Measurements from ENCODE around the gene GPC5. TPM values are rescaled to one million over a fixed set of nuclear protein-coding genes. Genes with fewer than 3 reads are reported as not detected.

GPC5 gene
- total RNA-seq, 1 donor from 2014 or later: 0.57 TPM

- H3K27ac Mint-ChIP-seq: no peak overlapping the region
- DNase-seq (ENCODE audit: low spot score, unreplicated experiment): no peak
- TF ChIP-seq, protein P1, sequence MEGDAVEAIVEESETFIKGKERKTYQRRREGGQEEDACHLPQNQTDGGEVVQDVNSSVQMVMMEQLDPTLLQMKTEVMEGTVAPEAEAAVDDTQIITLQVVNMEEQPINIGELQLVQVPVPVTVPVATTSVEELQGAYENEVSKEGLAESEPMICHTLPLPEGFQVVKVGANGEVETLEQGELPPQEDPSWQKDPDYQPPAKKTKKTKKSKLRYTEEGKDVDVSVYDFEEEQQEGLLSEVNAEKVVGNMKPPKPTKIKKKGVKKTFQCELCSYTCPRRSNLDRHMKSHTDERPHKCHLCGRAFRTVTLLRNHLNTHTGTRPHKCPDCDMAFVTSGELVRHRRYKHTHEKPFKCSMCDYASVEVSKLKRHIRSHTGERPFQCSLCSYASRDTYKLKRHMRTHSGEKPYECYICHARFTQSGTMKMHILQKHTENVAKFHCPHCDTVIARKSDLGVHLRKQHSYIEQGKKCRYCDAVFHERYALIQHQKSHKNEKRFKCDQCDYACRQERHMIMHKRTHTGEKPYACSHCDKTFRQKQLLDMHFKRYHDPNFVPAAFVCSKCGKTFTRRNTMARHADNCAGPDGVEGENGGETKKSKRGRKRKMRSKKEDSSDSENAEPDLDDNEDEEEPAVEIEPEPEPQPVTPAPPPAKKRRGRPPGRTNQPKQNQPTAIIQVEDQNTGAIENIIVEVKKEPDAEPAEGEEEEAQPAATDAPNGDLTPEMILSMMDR (IDR thresholded peaks at IDR 0.05; ENCODE audit: unreplicated experiment): no peak
- no peak overlapping the region for H3K4me3 Mint-ChIP-seq (ENCODE audit: low read depth)
- H3K4me1 Mint-ChIP-seq (ENCODE audit: low read depth): no peaks in the 10 kb centered on the region
- H3K9me3 Mint-ChIP-seq (ENCODE audit: low read depth): no peaks in the 10 kb centered on the region
- H3K36me3 Mint-ChIP-seq (ENCODE audit: insufficient read depth): no peaks in the 10 kb centered on the region
- H3K27me3 Mint-ChIP-seq: no peaks in the 10 kb centered on the region
Observed at GRCh38 chr13:92387245-92387644, 988.8 kb downstream of the GPC5 start.

GRCh38 chr13:92390217-92390616, 991.8 kb downstream of the GPC5 start:
- DNase-seq (ENCODE audit: low spot score, unreplicated experiment): no peak
- TF ChIP-seq, protein P1 (IDR thresholded peaks at IDR 0.05; ENCODE audit: unreplicated experiment): no peak
- H3K36me3 Mint-ChIP-seq (ENCODE audit: insufficient read depth): no peaks in the 10 kb centered on the region
- H3K27ac Mint-ChIP-seq: no peak overlapping the region
- H3K4me3 Mint-ChIP-seq (ENCODE audit: low read depth): no peak overlapping the region
- no peaks in the 10 kb centered on the region for H3K27me3 Mint-ChIP-seq
- no peaks in the 10 kb centered on the region for H3K4me1 Mint-ChIP-seq (ENCODE audit: low read depth)
- H3K9me3 Mint-ChIP-seq (ENCODE audit: low read depth): no peaks in the 10 kb centered on the region

DNA sequence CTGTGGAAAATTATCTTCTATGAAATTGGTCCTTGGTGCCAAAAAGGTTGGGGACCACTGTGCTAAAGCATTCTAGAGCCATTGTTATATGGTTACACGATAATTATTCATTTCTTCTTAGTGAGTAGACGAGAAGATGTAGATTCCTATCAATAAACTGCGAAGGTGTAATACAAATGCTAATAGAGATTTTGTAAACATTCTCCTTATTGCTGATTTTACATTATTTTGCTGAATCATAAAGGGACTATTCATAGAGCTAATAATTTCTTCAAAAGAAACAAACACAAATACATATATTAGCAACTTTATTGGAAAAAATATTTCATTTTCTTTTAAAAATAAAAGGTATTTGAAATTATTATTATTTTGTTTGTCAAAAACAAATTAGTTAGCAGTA, 1005.2 kb downstream of the GPC5 start:
- peaks cover 5% of the 10 kb centered on the region for H3K4me1 Mint-ChIP-seq (ENCODE audit: low read depth)
- no peak overlapping the region for H3K4me3 Mint-ChIP-seq (ENCODE audit: low read depth)
- peaks cover 4% of the 10 kb centered on the region for H3K9me3 Mint-ChIP-seq (ENCODE audit: low read depth)
- TF ChIP-seq, protein P1 (IDR thresholded peaks at IDR 0.05; ENCODE audit: unreplicated experiment): no peak
- no peak for DNase-seq (ENCODE audit: low spot score, unreplicated experiment)
- H3K27ac Mint-ChIP-seq: no peak overlapping the region
- no peaks in the 10 kb centered on the region for H3K27me3 Mint-ChIP-seq
- H3K36me3 Mint-ChIP-seq (ENCODE audit: insufficient read depth): no peaks in the 10 kb centered on the region

GRCh38 chr13:92407858-92408257, 1009.4 kb downstream of the GPC5 start:
- Mint-ChIP-seq H3K4me3 (ENCODE audit: low read depth) (no peak overlapping the region), H3K4me1 (ENCODE audit: low read depth) (peaks cover 3% of the 10 kb centered on the region)
- no peak for DNase-seq (ENCODE audit: low spot score, unreplicated experiment)

DNA sequence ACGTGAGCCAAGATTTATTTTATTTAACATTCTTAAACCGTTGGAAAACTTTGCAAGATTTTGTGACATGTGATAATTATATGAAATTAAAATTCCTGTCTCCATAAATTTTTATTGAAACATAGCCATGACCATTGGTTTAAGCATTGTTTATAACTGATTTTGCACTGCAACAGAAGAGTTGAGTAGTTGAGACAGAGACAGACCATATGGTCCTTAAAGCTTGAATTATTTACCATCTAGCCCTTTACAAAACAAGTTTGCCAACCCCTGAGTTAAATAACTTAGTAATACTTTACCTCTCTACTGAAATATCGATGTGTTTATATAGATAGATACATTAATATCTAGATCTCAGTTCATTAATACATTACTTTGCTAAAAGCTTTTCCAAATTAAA, 1014.1 kb downstream of the GPC5 start:
- H3K27me3 Mint-ChIP-seq: no peaks in the 10 kb centered on the region
- H3K4me3 Mint-ChIP-seq (ENCODE audit: low read depth): no peak overlapping the region
- TF ChIP-seq, protein P1 (IDR thresholded peaks at IDR 0.05; ENCODE audit: unreplicated experiment): no peak

More at GRCh38 chr13:92407858-92408257, 1009.4 kb downstream of the GPC5 start:
- TF ChIP-seq, protein P1 (IDR thresholded peaks at IDR 0.05; ENCODE audit: unreplicated experiment): no peak
- H3K27me3 Mint-ChIP-seq: no peaks in the 10 kb centered on the region
- no peaks in the 10 kb centered on the region for H3K9me3 Mint-ChIP-seq (ENCODE audit: low read depth)
- H3K27ac Mint-ChIP-seq: no peak overlapping the region
- no peaks in the 10 kb centered on the region for H3K36me3 Mint-ChIP-seq (ENCODE audit: insufficient read depth)

More for the DNA sequence above, 1014.1 kb downstream of the GPC5 start:
- Mint-ChIP-seq H3K36me3 (ENCODE audit: insufficient read depth) (peaks cover 1% of the 10 kb centered on the region), H3K9me3 (ENCODE audit: low read depth) (peaks cover 16% of the 10 kb centered on the region), H3K4me1 (ENCODE audit: low read depth) (peaks cover 9% of the 10 kb centered on the region), H3K27ac (no peak overlapping the region)
- no peak for DNase-seq (ENCODE audit: low spot score, unreplicated experiment)

Measured in progenitor cell of endocrine pancreas (in vitro differentiated cells).